HepG2 (cell line): Measurements from ENCODE around the gene FLVCR1. TPM values are rescaled to one million over a fixed set of nuclear protein-coding genes. Genes with fewer than 3 reads are reported as not detected.

ENCODE experiments used
- CCAR2 ChIP-seq: fragments of 200-400 bp; formaldehyde crosslinking; optimal IDR thresholded peaks from 2 replicates; pipeline ENCODE3; 2018; ENCODE audit warnings: low read depth, mild to moderate bottlenecking, low read length, moderate library complexity
- DNMT3B ChIP-seq: conservative IDR thresholded peaks from 2 replicates; pipeline ENCODE4 v1.6.1; 2016; ENCODE audit warnings: missing biosample characterization, control low read depth
- GMEB2 ChIP-seq: IDR thresholded peaks from 2 replicates; pipeline ENCODE4 v1.6.1; 2016; ENCODE audit warnings: missing biosample characterization, missing genetic modification reagents, low read depth
- HDAC6 ChIP-seq: fragments of 200-600 bp; sonication (generic); IDR thresholded peaks from 2 replicates; pipeline ENCODE4 v1.7.0; 2017; ENCODE audit warnings: mild to moderate bottlenecking, antibody characterized with exemption, low read length, low read depth
- MEIS1 ChIP-seq: sonication (generic); formaldehyde crosslinking; IDR thresholded peaks from 2 replicates; pipeline ENCODE4 v1.9.0; 2021; ENCODE audit warnings: mild to moderate bottlenecking, missing genetic modification reagents, moderate library complexity, borderline replicate concordance
- PHF5A ChIP-seq: IDR thresholded peaks from one replicate; pipeline ENCODE4 v1.6.1; 2018; ENCODE audit warnings: low read depth, missing genetic modification reagents; ENCODE audit not compliant: unreplicated experiment
- PRMT3 ChIP-seq: sonication (generic); formaldehyde crosslinking; IDR thresholded peaks from 2 replicates; pipeline ENCODE4 v1.8.1; 2022; ENCODE audit warnings: low read depth, mild to moderate bottlenecking, moderate library complexity, missing genetic modification reagents, borderline replicate concordance
- RFX1 ChIP-seq: fragments of 450-650 bp; IDR thresholded peaks from 2 replicates; pipeline ENCODE4 v1.6.1; 2017
- RXRB ChIP-seq: IDR thresholded peaks from 2 replicates; pipeline ENCODE4 v1.6.1; 2016; ENCODE audit warnings: borderline replicate concordance, missing genetic modification reagents, missing compliant biosample characterization
- SIX1 ChIP-seq: sonication (generic); formaldehyde crosslinking; IDR thresholded peaks from 2 replicates; pipeline ENCODE4 v1.4.0; 2020; ENCODE audit warnings: missing genetic modification reagents, borderline replicate concordance
- SP5 ChIP-seq: IDR thresholded peaks from 2 replicates; pipeline ENCODE4 v1.6.1; 2016; ENCODE audit warnings: low read depth, borderline replicate concordance
- SRSF4 ChIP-seq: fragments of 200-400 bp; formaldehyde crosslinking; IDR thresholded peaks from one replicate; pipeline ENCODE4 v1.6.1; 2018; ENCODE audit warnings: mild to moderate bottlenecking, low read depth, low read length, moderate library complexity; ENCODE audit not compliant: poor library complexity, severe bottlenecking
- TGIF2 ChIP-seq: IDR thresholded peaks from 2 replicates; pipeline ENCODE4 v1.6.1; 2016; ENCODE audit warnings: control low read depth, missing compliant biosample characterization
- ZBTB8A ChIP-seq: sonication (generic); formaldehyde crosslinking; IDR thresholded peaks from 2 replicates; pipeline ENCODE4 v1.4.0; 2020; ENCODE audit warnings: mild to moderate bottlenecking, low read depth, missing genetic modification reagents, borderline replicate concordance
- ZNF34 ChIP-seq: sonication (generic); formaldehyde crosslinking; IDR thresholded peaks from 2 replicates; pipeline ENCODE4 v1.4.0; 2020; ENCODE audit warnings: mild to moderate bottlenecking, missing genetic modification reagents, borderline replicate concordance
- ZNF720 ChIP-seq: sonication (generic); formaldehyde crosslinking; IDR thresholded peaks from 2 replicates; pipeline ENCODE4 v1.4.0; 2020; ENCODE audit warnings: missing genetic modification reagents
- ZNF790 ChIP-seq: sonication (generic); formaldehyde crosslinking; IDR thresholded peaks from 2 replicates; pipeline ENCODE4 v1.8.0; 2022; ENCODE audit warnings: missing genetic modification reagents, mild to moderate bottlenecking, borderline replicate concordance
- ZNF841 ChIP-seq: sonication (generic); formaldehyde crosslinking; IDR thresholded peaks from 2 replicates; pipeline ENCODE4 v1.8.1; 2023; ENCODE audit warnings: missing genetic modification reagents, borderline replicate concordance
- ZNF891 ChIP-seq: sonication (generic); formaldehyde crosslinking; IDR thresholded peaks from 2 replicates; pipeline ENCODE4 v1.5.0; 2020; ENCODE audit warnings: mild to moderate bottlenecking, missing genetic modification reagents
- polyA plus RNA-seq, 8 experiments: library from polyadenylated mRNA; depleted of rRNA in 3 of 8; stranded (reverse) in 7 of 8; unstranded in 1 of 8; fragments of >200 nt; fragmentation: Illumina TruSeq in 4 of 8; extraction: Trizol in 4 of 8; gene quantifications; 2 replicates each; pipeline versions ENCODE4 v1.2.1 to v1.2.3, GENCODE V29; 2011 to 2016; ENCODE audit warnings: low read depth in 4 of 8, missing spikeins in 1 of 8, mixed read lengths in 1 of 8; ENCODE audit not compliant: insufficient read depth in 1 of 8
- total RNA-seq, 5 experiments: library from RNA; depleted of rRNA; stranded (reverse); fragments of >200 nt; fragmentation: Illumina TruSeq; extraction: Trizol; gene quantifications; 2 replicates each; pipeline ENCODE4 v1.2.3, GENCODE V29; 2016; ENCODE audit warnings: low read depth in 1 of 5
- TF ChIP-seq, protein P1 (sequence below): fragments of 450-650 bp; IDR thresholded peaks from 2 replicates; pipeline ENCODE4 v1.6.1; 2016
- TF ChIP-seq, protein P2 (sequence below): sonication (generic); formaldehyde crosslinking; IDR thresholded peaks from 2 replicates; pipeline ENCODE4 v1.4.0; 2020; ENCODE audit warnings: missing genetic modification reagents, borderline replicate concordance
- TF ChIP-seq, protein P3 (sequence below): sonication (generic); formaldehyde crosslinking; IDR thresholded peaks from 2 replicates; pipeline ENCODE4 v1.8.1; 2023; ENCODE audit warnings: mild to moderate bottlenecking, inconsistent platforms, moderate library complexity, missing genetic modification reagents, borderline replicate concordance

The FLVCR1 gene
- total and polyA plus RNA-seq, 2 of the 13 experiments (the other 11 are each of a cell fraction or from before 2014, with no cell fraction given): 14.8 to 39.8 TPM

GRCh38 chr1:212857992-212858460 is at the start of gene FLVCR1 (continued):
- TF ChIP-seq GMEB2 (CRISPR knock-in tag) (no peak), ZNF891 (CRISPR knock-in tag) (no peak; the same call in 1 of the 2 replicates), ZNF790 (CRISPR knock-in tag) (no peak), PHF5A (peak; percentile 40), TGIF2 (CRISPR knock-in tag) (peak; percentile 75; the same call in 1 of the 2 replicates), MEIS1 (CRISPR knock-in tag) (no peak), HDAC6 (no peak), ZNF841 (CRISPR knock-in tag) (no peak; the same call in 1 of the 2 replicates), ZNF720 (CRISPR knock-in tag) (no peak), SIX1 (CRISPR knock-in tag) (no peak), DNMT3B (CRISPR knock-in tag) (no peak), PRMT3 (no peak), CCAR2 (no peak), ZBTB8A (no peak), RXRB (CRISPR knock-in tag) (peak; percentile 49), RFX1 (no peak), ZNF34 (CRISPR knock-in tag) (peak; percentile 60; the same call in 1 of the 2 replicates), SRSF4 (no peak), SP5 (peak; percentile 45; the same call in 1 of the 2 replicates)
- TF ChIP-seq, protein P1, sequence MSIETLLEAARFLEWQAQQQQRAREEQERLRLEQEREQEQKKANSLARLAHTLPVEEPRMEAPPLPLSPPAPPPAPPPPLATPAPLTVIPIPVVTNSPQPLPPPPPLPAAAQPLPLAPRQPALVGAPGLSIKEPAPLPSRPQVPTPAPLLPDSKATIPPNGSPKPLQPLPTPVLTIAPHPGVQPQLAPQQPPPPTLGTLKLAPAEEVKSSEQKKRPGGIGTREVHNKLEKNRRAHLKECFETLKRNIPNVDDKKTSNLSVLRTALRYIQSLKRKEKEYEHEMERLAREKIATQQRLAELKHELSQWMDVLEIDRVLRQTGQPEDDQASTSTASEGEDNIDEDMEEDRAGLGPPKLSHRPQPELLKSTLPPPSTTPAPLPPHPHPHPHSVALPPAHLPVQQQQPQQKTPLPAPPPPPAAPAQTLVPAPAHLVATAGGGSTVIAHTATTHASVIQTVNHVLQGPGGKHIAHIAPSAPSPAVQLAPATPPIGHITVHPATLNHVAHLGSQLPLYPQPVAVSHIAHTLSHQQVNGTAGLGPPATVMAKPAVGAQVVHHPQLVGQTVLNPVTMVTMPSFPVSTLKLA: peak; percentile 50
- TF ChIP-seq, protein P2, sequence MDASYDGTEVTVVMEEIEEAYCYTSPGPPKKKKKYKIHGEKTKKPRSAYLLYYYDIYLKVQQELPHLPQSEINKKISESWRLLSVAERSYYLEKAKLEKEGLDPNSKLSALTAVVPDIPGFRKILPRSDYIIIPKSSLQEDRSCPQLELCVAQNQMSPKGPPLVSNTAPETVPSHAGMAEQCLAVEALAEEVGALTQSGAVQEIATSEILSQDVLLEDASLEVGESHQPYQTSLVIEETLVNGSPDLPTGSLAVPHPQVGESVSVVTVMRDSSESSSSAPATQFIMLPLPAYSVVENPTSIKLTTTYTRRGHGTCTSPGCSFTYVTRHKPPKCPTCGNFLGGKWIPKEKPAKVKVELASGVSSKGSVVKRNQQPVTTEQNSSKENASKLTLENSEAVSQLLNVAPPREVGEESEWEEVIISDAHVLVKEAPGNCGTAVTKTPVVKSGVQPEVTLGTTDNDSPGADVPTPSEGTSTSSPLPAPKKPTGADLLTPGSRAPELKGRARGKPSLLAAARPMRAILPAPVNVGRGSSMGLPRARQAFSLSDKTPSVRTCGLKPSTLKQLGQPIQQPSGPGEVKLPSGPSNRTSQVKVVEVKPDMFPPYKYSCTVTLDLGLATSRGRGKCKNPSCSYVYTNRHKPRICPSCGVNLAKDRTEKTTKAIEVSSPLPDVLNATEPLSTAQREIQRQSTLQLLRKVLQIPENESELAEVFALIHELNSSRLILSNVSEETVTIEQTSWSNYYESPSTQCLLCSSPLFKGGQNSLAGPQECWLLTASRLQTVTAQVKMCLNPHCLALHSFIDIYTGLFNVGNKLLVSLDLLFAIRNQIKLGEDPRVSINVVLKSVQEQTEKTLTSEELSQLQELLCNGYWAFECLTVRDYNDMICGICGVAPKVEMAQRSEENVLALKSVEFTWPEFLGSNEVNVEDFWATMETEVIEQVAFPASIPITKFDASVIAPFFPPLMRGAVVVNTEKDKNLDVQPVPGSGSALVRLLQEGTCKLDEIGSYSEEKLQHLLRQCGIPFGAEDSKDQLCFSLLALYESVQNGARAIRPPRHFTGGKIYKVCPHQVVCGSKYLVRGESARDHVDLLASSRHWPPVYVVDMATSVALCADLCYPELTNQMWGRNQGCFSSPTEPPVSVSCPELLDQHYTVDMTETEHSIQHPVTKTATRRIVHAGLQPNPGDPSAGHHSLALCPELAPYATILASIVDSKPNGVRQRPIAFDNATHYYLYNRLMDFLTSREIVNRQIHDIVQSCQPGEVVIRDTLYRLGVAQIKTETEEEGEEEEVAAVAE (CRISPR knock-in tag): 0 out of 2 replicates have a peak, but pooled peaks have one; percentile 64
- TF ChIP-seq, protein P3, sequence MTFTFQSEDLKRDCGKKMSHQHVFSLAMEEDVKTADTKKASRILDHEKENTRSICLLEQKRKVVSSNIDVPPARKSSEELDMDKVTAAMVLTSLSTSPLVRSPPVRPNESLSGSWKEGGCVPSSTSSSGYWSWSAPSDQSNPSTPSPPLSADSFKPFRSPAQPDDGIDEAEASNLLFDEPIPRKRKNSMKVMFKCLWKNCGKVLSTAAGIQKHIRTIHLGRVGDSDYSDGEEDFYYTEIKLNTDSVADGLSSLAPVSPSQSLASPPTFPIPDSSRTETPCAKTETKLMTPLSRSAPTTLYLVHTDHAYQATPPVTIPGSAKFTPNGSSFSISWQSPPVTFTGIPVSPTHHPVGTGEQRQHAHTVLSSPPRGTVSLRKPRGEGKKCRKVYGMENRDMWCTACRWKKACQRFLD (CRISPR knock-in tag): peak; percentile 21; the same call in 1 of the 2 replicates
